HG03521 (cell line): ENCODE results near the gene BBS1.

Experiments
- ATAC-seq: cut with Tn5 transposase; IDR thresholded peaks from one replicate; pipeline ENCODE4 v1.9.1; 2021; ENCODE audit warnings: mild to moderate bottlenecking, moderate library complexity; ENCODE audit not compliant: unreplicated experiment

BBS1 gene

GRCh38 chr11:66476841-66477251 lies 33.6 kb upstream of the BBS1 start:
- ATAC-seq = no peak

- ATAC-seq = no peak
Measured at GRCh38 chr11:66477263-66478201, 32.9 kb upstream of the BBS1 start.

GRCh38 chr11:66478729-66479393 lies 31.6 kb upstream of the BBS1 start:
- ATAC-seq = no peak

- ATAC-seq = peak; percentile 1
Measured at GRCh38 chr11:66479394-66480116, 30.9 kb upstream of the BBS1 start.

GRCh38 chr11:66480117-66480938 lies 30.1 kb upstream of the BBS1 start, which contains the start of gene DPP3:
Gene DPP3, plus strand, starts transcription at chr11:66480434. Its CDS starts 1,767 bp downstream, at chr11:66482201.
- ATAC-seq = peak; percentile 88

GRCh38 chr11:66484806-66485380 lies 25.5 kb upstream of the BBS1 start:
- no peak for ATAC-seq

GRCh38 chr11:66488957-66489356 lies 21.5 kb upstream of the BBS1 start:
- ATAC-seq = no peak

GRCh38 chr11:66489636-66490035 lies 20.8 kb upstream of the BBS1 start:
- no peak for ATAC-seq

- no peak for ATAC-seq
Measured at GRCh38 chr11:66491315-66491935, 19.0 kb upstream of the BBS1 start.

GRCh38 chr11:66492161-66492865 lies 18.1 kb upstream of the BBS1 start:
- no peak for ATAC-seq

- ATAC-seq = no peak
Measured at GRCh38 chr11:66493130-66493529, 17.3 kb upstream of the BBS1 start.

- ATAC-seq = no peak
Measured at GRCh38 chr11:66494458-66494857, 16.0 kb upstream of the BBS1 start.

GRCh38 chr11:66494935-66495334 lies 15.5 kb upstream of the BBS1 start:
- no peak for ATAC-seq

- no peak for ATAC-seq
Measured at GRCh38 chr11:66495401-66495854, 15.0 kb upstream of the BBS1 start.

GRCh38 chr11:66497206-66497605 lies 13.2 kb upstream of the BBS1 start:
- no peak for ATAC-seq

GRCh38 chr11:66498506-66498905 lies 11.9 kb upstream of the BBS1 start:
- no peak for ATAC-seq

- no peak for ATAC-seq
Measured at GRCh38 chr11:66505276-66505816, 5.1 kb upstream of the BBS1 start.

- ATAC-seq = no peak
Measured at GRCh38 chr11:66509131-66509561, 1.3 kb upstream of the BBS1 start.

- ATAC-seq = no peak
Measured at GRCh38 chr11:66510990-66511339, 530 bp downstream of the BBS1 start.
